Cortex of kidney (tissue), 1 donor: ENCODE data around the gene S100A11.
"Not testable (repeated sequence)": the region's sequence is repeated elsewhere in the genome, so short reads cannot be mapped to it uniquely, and the experiment has no call there.

Experiments
- DNase-seq: peaks from one replicate; lab custom pipeline; 2025; lab: John Stamatoyannopoulos, UW

S100A11 gene

DNA sequence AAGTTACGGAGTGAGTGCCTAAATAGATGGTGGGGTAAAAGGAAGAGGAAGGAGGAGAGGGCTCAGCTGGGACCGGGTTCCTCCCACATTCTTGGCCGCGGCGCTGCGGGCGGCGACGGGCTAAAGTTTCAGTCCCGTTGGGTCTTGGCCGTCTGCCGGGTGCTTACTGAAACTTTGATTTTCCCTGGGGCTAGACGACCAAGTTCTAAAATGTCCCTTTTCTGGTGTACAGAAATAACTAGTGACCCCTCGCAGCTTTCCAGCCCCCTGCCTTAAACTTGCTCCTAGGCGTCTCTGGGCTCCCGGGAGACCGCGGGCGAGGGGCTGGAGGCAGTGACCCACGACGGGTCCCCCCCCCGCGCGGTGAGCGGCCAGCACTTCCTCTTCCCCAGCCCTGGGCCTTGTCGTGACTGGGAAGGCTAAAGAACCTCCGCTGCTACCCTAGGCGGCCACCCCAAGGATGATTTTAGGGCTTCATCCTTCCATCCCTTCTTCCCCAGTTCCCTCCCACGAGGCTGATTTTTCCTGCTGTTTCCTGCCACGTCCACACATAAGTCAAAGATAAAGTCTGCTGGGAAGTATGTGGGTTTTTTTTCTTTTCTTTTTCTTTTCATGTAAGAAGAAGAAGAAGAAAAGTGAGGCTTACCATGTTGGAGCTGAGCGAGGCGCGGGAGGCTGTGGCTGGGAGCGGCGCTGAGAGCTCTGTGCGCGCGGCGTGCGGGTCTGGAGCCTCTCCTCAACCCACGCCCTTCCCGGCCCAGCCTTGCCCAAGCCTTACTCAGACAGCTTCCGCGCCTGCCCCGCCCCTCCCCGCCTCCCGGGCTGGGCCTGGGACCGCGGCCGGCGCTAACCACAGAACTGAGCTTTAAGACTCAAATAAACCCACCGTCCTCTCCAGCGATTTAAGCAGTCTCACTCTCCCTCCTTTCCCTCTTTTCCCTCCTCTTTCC, at the start of gene S100A11:
S100A11 (minus strand) TSS at position 738 of the 950 bp plus-strand sequence; CDS start at position 649, 89 bp downstream.
- no peak for DNase-seq

DNA sequence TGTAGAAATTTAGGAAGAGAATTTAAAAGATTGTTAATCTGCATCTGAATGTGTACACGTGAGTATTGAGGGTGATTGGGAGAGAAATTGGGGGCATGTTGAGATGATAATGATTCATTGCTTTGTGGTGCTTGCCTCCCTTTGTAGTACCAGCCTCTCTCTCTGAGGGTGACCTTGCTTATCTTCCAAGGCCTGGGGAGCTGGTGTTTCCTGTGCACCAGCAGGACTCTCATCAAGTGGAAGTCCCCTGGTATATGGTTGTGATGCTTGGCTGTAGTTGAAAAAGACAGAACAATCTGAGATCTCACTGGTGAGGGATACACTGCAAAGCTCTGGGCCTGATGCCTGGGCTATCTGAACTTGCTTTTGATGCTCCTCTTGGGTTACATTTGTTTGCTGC, 48.0 kb upstream of the S100A11 start:
- no peak for DNase-seq

- not testable (repeated sequence) for DNase-seq
Observed at GRCh38 chr1:152081026-152081425, 44.2 kb upstream of the S100A11 start.

DNA sequence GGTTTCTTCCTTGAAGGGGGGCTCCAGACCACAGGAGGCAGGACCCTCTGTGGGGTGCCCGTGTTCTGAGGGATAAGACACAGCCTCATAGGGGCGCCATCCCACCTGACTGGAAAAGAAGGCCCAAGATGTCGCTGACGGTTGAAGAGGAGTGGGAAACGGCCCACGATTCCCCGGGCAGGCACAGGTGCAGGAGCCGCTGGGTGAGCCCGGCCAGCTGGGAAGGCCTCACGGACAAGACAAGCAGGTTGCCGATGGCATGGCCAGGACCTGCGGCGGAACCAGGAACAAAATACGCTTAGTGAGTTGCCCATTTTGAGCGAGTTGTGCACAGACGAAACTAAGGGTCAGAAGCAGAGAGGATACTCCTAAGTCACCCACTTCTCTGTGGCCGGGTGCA, 43.7 kb upstream of the S100A11 start:
- DNase-seq, result not testable (repeated sequence)

DNA sequence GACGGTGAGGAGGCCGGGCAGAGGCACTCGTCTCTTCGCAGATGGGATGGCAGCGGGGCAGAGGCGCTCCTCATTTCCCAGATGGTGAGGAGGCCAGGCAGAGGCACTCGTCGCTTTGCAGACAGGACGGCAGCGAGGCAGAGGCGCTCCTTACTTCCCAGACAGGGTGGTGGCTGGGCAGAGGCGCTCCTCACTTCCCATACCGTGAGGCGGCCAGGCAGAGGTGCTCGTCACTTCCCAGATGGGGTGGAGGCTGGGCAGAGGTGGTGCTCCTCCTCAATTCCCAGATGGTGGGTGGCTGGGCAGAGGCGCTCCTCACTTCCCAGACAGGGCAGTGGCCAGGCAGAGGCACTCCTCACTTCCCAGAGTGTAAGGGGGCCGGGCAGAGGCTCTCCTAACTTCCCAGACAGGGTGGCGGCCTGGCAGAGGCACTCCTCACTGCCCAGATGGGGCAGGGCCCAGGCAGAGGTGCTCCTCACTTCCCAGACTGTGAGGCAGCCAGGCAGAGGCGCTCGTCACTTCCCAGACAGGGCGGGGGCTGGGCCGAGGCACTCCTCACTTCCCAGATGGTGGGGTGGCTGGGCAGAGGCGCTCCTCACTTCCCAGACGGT, 42.1 kb upstream of the S100A11 start:
- no peak for DNase-seq

DNA sequence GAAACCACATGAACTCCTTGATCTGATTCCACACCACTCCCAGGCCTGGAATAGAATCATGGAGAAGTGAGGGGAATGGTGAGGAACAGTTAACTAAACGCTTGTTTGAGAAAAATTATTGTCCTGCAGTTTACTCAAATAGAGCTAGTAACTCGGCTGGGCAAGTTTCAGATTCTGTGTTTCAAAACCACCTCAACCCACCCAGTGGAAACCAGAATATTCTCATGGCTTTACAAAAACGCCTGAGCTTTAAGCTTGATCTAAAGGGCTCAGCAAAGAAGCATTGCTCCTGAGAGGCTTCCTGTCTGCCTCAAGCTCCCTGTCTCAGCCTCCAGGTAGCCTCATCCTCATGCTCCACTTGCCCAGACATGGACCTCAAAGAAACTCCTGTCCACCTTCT, 35.5 kb upstream of the S100A11 start:
- no peak for DNase-seq

GRCh38 chr1:152071123-152071522, 34.3 kb upstream of the S100A11 start:
- DNase-seq, result no peak

DNA sequence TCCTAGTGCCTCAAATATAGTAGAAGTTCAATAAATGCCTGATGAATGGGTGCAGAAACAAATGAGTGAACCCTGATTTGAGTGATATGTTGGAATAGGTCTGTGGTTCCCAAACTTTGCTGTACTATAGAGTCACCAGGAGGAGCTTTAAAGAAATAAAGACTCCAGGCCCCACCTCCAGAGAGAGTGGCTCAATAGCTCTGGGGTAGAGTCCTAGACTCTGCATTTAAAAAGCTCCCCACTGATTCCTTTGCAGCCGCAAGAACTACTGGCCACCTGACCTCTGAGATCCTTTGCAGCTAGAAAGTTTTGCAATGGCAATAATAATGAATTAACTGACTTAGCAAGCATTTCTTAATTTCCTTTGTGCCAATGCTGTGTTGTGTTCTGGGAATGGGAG, 31.1 kb upstream of the S100A11 start:
- DNase-seq, result no peak

- DNase-seq, result no peak
Observed at GRCh38 chr1:152067150-152067549, 30.3 kb upstream of the S100A11 start.

DNA sequence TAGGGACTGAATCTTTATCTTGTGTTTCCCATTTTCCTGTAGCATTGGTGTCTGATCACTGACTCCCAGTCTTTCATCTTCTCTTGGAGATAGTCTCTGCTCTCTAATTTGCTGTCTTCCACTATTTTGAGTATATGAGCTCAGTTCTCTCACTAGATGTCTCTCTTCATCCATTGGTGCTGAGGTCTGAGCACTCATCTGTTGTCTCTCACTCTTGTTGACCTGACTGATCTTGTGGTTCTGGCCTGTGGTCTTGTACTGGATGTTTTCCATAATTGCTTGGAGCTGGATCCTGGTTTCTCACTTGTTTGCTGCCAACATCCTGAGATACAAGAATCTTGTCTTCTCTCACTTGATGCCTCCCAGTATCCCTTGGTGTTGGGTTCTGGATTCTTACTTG, 25.1 kb upstream of the S100A11 start:
- DNase-seq, result no peak

GRCh38 chr1:152053375-152053774, 16.6 kb upstream of the S100A11 start:
- no peak for DNase-seq

DNA sequence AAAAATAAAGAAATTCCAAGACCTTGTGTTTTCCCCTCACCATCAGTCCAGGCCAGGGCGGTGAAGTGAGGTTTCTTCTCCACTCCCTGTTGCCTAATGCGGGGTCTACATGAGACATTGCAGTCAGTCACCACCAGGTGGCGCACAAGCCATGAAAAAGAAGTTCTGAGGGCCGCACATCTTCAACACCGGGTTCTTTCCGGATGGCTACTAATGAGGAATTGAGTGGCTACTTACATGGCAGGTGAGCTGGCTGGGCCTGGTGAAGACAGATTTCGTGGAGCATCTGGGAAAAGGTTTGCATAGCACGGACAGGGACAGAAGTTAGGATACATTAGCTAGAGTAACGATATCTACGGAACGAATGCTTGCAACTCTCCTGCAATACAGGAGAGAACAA, 15.8 kb upstream of the S100A11 start:
- DNase-seq, result no peak

- no peak for DNase-seq
Observed at GRCh38 chr1:152050886-152051675, 14.3 kb upstream of the S100A11 start.

GRCh38 chr1:152049291-152050083, 12.7 kb upstream of the S100A11 start:
- DNase-seq, result no peak

DNA sequence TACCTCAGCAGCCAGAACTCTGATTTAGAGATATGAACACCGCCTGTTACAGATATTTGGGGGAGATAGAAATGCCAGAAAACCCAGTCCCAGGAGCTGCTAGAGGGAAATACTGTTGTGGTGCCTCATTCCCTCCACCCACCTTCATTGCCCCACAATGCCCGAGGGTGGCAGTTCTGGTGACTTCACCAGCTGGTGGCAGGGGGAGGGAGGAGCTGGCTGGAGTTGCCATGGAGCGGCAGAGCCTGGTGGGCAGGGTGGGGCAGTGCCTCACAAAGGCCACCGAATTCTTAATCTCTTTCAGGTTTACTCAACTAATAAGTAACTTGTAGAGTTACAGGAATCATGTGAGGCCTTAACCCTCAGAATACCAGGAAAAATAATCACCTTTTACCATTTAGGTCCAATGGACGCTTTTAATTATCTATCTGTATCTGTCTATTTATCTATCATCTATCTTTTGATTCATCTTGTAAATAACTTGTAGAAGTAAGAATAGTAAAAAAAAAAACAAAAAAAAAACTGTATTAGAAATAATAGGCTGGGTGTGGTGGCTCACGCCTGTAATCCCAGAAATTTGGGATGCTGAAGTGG, 11.7 kb upstream of the S100A11 start:
- DNase-seq, result no peak

- DNase-seq, result no peak
Observed at GRCh38 chr1:152047730-152048415, 11.1 kb upstream of the S100A11 start.

GRCh38 chr1:152047413-152047729, 10.6 kb upstream of the S100A11 start:
- DNase-seq, result no peak

GRCh38 chr1:152044386-152044785, 7.6 kb upstream of the S100A11 start:
- DNase-seq, result no peak

GRCh38 chr1:152043870-152044269, 7.1 kb upstream of the S100A11 start:
- DNase-seq, result no peak

DNA sequence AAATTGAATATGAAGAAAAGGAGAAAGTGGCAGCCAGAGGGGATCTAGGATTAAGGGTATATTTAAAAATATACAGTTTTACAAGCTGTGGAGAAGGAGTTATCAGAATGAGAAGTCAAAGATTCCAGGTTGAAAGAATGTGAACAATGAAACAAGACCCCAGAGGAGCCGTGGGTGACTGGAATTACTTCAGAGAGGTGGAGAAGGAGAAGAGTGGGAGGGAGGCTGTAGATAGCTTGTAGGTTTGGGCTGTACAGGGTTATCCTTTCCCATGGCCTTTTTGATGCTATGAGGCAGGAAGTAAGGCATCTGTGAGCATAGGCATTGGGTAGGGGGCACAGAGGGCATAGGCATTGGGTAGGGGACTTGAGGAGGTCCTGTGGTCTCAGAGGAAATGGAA, 5.2 kb upstream of the S100A11 start:
- no peak for DNase-seq

DNA sequence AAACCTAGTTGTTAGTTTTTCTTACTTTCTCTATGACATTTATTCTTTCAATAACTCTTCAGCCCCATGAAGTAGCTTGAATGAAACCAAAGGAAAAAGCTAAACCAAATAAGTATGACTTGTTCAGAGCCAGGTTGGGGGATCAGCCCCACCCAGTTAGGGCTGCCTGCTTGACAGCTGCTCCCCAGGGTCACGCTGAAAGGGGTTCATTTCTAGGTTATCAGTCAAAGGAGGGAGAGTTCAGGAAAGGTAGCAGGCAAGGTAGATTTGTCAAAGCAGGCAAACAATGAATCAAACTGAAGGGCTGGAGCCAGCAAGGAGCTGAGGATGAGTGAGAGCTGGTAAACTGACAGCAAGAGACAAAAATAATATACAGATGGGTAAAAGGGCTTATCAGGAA, 3.1 kb upstream of the S100A11 start:
- no peak for DNase-seq
